Activated T-cell treated with anti-CD3 and anti-CD28 coated beads, Interleukin-2, amount 50 U/mL, for 72 hours (primary cell): ENCODE results near the gene AJUBA. TPM values are rescaled to one million over a fixed set of nuclear protein-coding genes. Genes with fewer than 3 reads are reported as not detected.
A peak's percentile ranks its signal among the peaks of the same experiment; 100 is the strongest.
"Not testable (repeated sequence)": the region's sequence is repeated elsewhere in the genome, so short reads cannot be mapped to it uniquely, and the experiment has no call there.

Experiments
- ATAC-seq, 2 donors: fragments of 150-1000 bp; cut with Tn5 transposase; replicated peaks in 1 of 2; 2 replicates each; pipeline ENCODE4 v1.10.0; 2021; ENCODE audit warnings: moderate library complexity in 2 of 2, mild to moderate bottlenecking in 1 of 2
- DNase-seq, 2 donors: peaks; one replicate each; pipeline ENCODE4 v3.0.0; 2021 to 2022; ENCODE audit warnings: mixed read lengths in 1 of 2
- H3K27ac Mint-ChIP-seq: one replicate; pipeline ENCODE4 v1.8.0; 2022; ENCODE audit warnings: mild to moderate bottlenecking, moderate library complexity, mixed read lengths
- H3K27me3 Mint-ChIP-seq: one replicate; pipeline ENCODE4 v1.8.0; 2022; ENCODE audit warnings: low read depth, mixed read lengths
- H3K36me3 Mint-ChIP-seq, 2 donors: one replicate each; pipeline ENCODE4 v1.8.0; 2022; ENCODE audit warnings: mixed read lengths in 2 of 2, mild to moderate bottlenecking in 1 of 2; ENCODE audit not compliant: insufficient read depth in 2 of 2
- H3K4me1 Mint-ChIP-seq: one replicate; pipeline ENCODE4 v1.8.0; 2022; ENCODE audit warnings: low read depth, mixed read lengths
- H3K4me3 Mint-ChIP-seq, 2 donors: one replicate each; pipeline ENCODE4 v1.8.0; 2022; ENCODE audit warnings: mild to moderate bottlenecking in 2 of 2, mixed read lengths in 2 of 2, moderate library complexity in 2 of 2
- H3K9me3 Mint-ChIP-seq, 2 donors: one replicate each; pipeline ENCODE4 v1.8.0; 2022; ENCODE audit warnings: mixed read lengths in 2 of 2
- total RNA-seq, 2 donors: library from RNA; stranded (reverse); gene quantifications; one replicate each; pipeline ENCODE4 v1.2.3, GENCODE V29; 2022

Gene AJUBA
- total RNA-seq, 2 donors from 2014 or later = 1.7 to 2.2 TPM

- H3K4me1 Mint-ChIP-seq = no peaks in the 10 kb centered on the region
- ATAC-seq = no peak
- H3K9me3 Mint-ChIP-seq = no peaks in the 10 kb centered on the region
- no peak for DNase-seq
- no peak overlapping the region for H3K27ac Mint-ChIP-seq
- H3K4me3 Mint-ChIP-seq = no peak overlapping the region
- H3K36me3 Mint-ChIP-seq = no peaks in the 10 kb centered on the region
- H3K27me3 Mint-ChIP-seq = no peaks in the 10 kb centered on the region
Measured at GRCh38 chr14:22972313-22972930, 9.9 kb downstream of the AJUBA start.

DNA sequence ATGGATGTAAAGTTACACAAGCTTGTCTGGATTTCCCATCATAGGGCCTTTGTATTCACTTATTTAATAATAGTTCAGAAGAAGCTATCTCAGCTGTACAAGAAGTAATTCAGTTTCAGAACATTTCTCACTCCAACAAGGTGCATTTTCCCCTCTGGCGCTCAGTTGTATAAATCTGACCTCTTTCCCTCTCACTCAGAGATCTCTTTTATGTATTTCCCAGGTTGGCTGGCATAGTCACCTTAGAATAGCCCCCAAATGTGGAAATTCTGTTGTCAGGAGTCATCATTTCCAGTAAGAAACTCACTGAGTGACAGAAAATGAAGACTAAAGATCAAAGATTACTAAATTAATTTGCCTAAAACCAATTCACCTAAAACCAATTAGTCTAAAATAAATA, 11.2 kb downstream of the AJUBA start:
- Mint-ChIP-seq H3K9me3 (no peaks in the 10 kb centered on the region), H3K27me3 (no peaks in the 10 kb centered on the region), H3K36me3 (no peaks in the 10 kb centered on the region), H3K4me3 (no peak overlapping the region), H3K4me1 (no peaks in the 10 kb centered on the region), H3K27ac (no peak overlapping the region)
- DNase-seq = no peak
- no peak for ATAC-seq

DNA sequence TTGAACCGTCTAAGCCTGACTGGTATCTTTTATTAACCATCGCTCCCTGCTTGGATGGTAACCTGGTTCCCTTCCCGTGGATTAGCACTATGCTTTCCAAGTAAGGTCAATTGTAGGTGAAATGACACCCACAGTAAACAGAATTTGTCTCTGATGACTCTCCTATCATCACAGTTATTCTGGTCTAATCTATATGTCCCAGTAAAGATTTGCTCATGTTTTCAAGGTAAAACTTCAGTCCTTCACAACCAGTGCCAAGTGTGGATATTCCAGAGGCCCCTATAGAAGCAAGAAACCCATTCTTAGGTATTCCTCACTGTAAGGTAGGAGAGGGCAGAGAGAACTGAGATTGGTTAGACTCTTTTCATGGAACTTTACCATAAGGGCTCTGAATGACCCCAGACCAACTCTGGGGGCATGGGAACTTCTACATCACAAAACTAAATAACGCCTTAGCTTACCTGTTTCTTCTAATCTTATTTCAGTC, 15.5 kb downstream of the AJUBA start:
- no peaks in the 10 kb centered on the region for H3K27me3 Mint-ChIP-seq

GRCh38 chr14:22965916-22966782, 16.2 kb downstream of the AJUBA start:
- not testable (repeated sequence) for H3K27ac Mint-ChIP-seq, DNase-seq, H3K4me3 Mint-ChIP-seq, H3K27me3 Mint-ChIP-seq, H3K4me1 Mint-ChIP-seq, H3K36me3 Mint-ChIP-seq, H3K9me3 Mint-ChIP-seq, ATAC-seq

More for the DNA sequence above, 15.5 kb downstream of the AJUBA start:
- no peaks in the 10 kb centered on the region for H3K4me1 Mint-ChIP-seq
- H3K27ac Mint-ChIP-seq = no peak overlapping the region
- no peak for DNase-seq
- no peaks in the 10 kb centered on the region for H3K9me3 Mint-ChIP-seq
- H3K36me3 Mint-ChIP-seq = no peaks in the 10 kb centered on the region
- H3K4me3 Mint-ChIP-seq = no peak overlapping the region
- no peak for ATAC-seq

DNA sequence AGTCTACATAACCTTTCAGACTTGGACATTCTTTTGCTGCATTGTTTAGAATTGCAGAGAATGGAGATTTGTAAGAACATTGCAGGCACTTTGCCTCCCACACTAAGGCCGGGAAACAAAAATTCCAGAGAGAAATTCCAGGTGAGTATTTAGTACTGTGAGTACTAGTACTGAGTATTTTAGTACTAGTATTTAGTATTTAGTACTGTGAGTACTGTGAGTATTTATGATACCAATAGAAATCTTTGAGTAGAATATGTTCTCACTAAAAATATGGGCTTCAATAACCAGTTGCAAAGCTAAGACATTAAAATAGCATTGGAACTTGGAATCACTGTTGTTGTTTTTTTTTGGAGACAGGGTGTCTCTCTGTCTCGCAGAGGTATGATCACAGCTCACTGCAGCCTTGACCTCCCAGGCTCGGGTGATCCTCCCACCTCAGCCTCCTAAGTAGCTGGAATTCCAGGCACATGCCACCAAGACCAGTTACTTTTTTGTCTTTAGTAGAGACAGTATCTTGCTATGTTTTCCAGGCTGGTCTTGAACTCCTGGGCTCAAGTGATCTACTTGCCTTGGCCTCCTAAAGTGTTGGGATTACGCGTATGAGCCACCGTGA, 20.2 kb downstream of the AJUBA start:
- H3K27me3 Mint-ChIP-seq = no peaks in the 10 kb centered on the region
- DNase-seq (no peak), ATAC-seq (no peak)
- no peaks in the 10 kb centered on the region for H3K36me3 Mint-ChIP-seq
- no peak overlapping the region for H3K4me3 Mint-ChIP-seq
- no peak overlapping the region for H3K27ac Mint-ChIP-seq
- peaks cover 8% of the 10 kb centered on the region for H3K4me1 Mint-ChIP-seq
- H3K9me3 Mint-ChIP-seq = no peaks in the 10 kb centered on the region

- DNase-seq (no peak), ATAC-seq (no peak)
- peak overlapping the region; percentile 93 for H3K27ac Mint-ChIP-seq
- peaks cover 0 to 17% of the 10 kb centered on the region in 2 donors for H3K36me3 Mint-ChIP-seq
- H3K4me3 Mint-ChIP-seq = peak overlapping the region; percentile 95 to 97
- H3K4me1 Mint-ChIP-seq = peaks cover 18% of the 10 kb centered on the region
- no peaks in the 10 kb centered on the region for H3K9me3 Mint-ChIP-seq
- H3K27me3 Mint-ChIP-seq = no peaks in the 10 kb centered on the region
Measured at GRCh38 chr14:22955702-22956569, 26.4 kb downstream of the AJUBA start.

DNA sequence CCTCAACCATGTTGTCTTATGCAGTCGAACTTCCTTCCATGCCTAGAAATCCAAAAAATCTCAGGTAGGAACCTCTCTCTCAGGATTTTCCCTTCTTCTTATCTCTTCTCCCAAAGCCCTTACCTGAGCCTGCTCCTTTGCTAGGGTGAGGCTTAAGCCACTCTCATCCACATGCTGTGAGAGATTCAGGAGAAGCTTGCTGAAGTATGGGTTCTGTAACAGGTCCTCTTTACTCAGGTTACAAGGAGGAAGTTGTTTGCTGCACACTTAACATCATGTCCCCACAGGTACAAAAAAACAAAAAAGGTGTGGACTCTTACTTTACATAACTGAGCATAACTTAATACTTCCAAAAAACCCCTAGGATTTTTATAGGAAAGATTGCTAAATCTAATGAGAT, 29.9 kb downstream of the AJUBA start:
- H3K9me3 Mint-ChIP-seq = no peaks in the 10 kb centered on the region

DNA sequence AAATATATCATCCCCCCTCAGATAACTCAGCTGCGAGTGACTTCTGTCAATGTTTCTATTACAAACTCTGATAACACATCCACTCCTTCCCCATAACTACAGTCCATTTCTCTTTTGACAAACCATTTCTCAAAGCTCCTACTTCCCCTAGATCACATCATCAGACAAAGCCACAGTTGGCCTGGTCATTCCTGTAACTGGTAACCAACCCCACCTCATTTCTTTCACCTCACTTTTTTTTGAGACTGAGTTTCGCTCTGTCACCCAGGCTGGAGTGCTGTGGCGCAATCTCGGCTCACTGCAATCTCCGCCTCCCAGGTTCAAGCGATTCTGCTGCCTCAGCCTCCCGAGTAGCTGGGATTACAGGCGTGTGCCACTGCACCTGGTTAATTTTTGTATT, 30.6 kb downstream of the AJUBA start:
- DNase-seq, ATAC-seq, H3K4me3 Mint-ChIP-seq, H3K27ac Mint-ChIP-seq, H3K4me1 Mint-ChIP-seq, H3K27me3 Mint-ChIP-seq, H3K9me3 Mint-ChIP-seq: not testable (repeated sequence)
- H3K36me3 Mint-ChIP-seq = peaks cover 1 to 21% of the 10 kb centered on the region in 2 donors

More for the DNA sequence above, 29.9 kb downstream of the AJUBA start:
- peaks cover 0 to 19% of the 10 kb centered on the region in 2 donors for H3K36me3 Mint-ChIP-seq
- peaks cover 11% of the 10 kb centered on the region for H3K4me1 Mint-ChIP-seq
- peak overlapping the region; percentile 52 for H3K27ac Mint-ChIP-seq
- DNase-seq (no peak), ATAC-seq (no peak)
- H3K4me3 Mint-ChIP-seq = no peak overlapping the region
- H3K27me3 Mint-ChIP-seq = no peaks in the 10 kb centered on the region

DNA sequence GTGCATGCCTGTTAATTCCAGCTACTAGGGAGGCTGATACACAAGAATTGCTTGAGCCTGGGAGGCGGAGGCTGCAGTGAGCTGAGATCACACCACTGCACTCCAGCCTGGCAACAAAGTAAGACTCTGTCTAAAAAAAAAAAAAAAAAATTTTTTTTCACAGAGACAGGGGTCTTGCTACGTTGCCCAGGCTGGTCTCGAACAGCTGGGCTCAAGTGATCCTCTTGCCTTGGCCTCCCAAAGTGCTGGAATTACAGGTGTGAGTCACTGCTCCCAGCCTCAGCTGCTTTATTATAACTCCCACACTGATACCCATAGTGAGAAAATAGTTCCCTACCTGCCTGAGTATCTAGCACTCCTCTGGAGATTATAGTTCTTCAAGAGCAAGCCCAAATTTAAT, 36.7 kb downstream of the AJUBA start:
- Mint-ChIP-seq H3K36me3 (peaks cover 1 to 8% of the 10 kb centered on the region in 2 donors), H3K27ac (no peak overlapping the region), H3K27me3 (no peaks in the 10 kb centered on the region), H3K4me3 (no peak overlapping the region), H3K9me3 (no peaks in the 10 kb centered on the region), H3K4me1 (no peaks in the 10 kb centered on the region)
- ATAC-seq (no peak), DNase-seq (no peak)

GRCh38 chr14:22939684-22940083, 42.7 kb downstream of the AJUBA start:
- no peak for ATAC-seq
- no peaks in the 10 kb centered on the region for H3K4me1 Mint-ChIP-seq
- H3K4me3 Mint-ChIP-seq = no peak overlapping the region
- DNase-seq = no peak
- no peaks in the 10 kb centered on the region for H3K9me3 Mint-ChIP-seq
- H3K36me3 Mint-ChIP-seq = peaks cover 0 to 4% of the 10 kb centered on the region in 2 donors
- no peaks in the 10 kb centered on the region for H3K27me3 Mint-ChIP-seq
- H3K27ac Mint-ChIP-seq = no peak overlapping the region

GRCh38 chr14:22935156-22935555, 47.2 kb downstream of the AJUBA start:
- no peaks in the 10 kb centered on the region for H3K9me3 Mint-ChIP-seq
- ATAC-seq (no peak), DNase-seq (no peak)

DNA sequence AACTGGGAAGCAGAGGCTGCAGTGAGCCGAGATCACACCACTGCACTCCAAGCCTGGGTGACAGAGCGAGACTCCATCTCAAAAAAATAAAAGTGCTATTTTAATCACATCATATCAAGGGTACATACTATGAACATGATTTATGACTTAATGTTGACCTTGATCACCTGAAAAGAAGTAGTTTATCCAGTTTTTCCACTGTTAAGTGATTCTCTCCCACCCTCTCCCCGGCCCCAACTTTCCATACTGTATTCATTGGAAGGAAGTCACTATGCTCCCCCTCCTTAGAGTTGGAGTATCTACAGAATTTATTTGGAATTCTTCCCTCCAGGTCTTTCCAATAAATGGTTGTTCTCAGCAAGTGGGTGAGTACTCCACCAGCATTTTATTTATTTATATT, 50.2 kb downstream of the AJUBA start:
- H3K4me1 Mint-ChIP-seq = peaks cover 22% of the 10 kb centered on the region
- H3K27me3 Mint-ChIP-seq = no peaks in the 10 kb centered on the region
- H3K9me3 Mint-ChIP-seq = no peaks in the 10 kb centered on the region
- H3K36me3 Mint-ChIP-seq = peaks cover 1 to 2% of the 10 kb centered on the region in 2 donors
- no peak for DNase-seq
- no peak overlapping the region for H3K4me3 Mint-ChIP-seq
- no peak for ATAC-seq
- no peak overlapping the region for H3K27ac Mint-ChIP-seq

More at GRCh38 chr14:22935156-22935555, 47.2 kb downstream of the AJUBA start:
- Mint-ChIP-seq H3K4me1 (peaks cover 22% of the 10 kb centered on the region), H3K4me3 (no peak overlapping the region), H3K36me3 (peaks cover 2 to 3% of the 10 kb centered on the region in 2 donors), H3K27ac (no peak overlapping the region), H3K27me3 (no peaks in the 10 kb centered on the region)
